GM18868 (cell line): Measurements from ENCODE around the gene NBAS.
A peak's percentile ranks its signal among the peaks of the same experiment; 100 is the strongest.

Experiments
- ATAC-seq: cut with Tn5 transposase; IDR thresholded peaks from one replicate; pipeline ENCODE4 v1.9.1; 2021; ENCODE audit warnings: mild to moderate bottlenecking, moderate library complexity; ENCODE audit not compliant: unreplicated experiment

The NBAS gene

GRCh38 chr2:15591692-15592463 is 30.7 kb upstream of the NBAS start, which contains the start of gene DDX1:
Gene DDX1, plus strand, starts transcription at chr2:15591868. Its CDS starts 66 bp downstream, at chr2:15591934.
- peak; percentile 92 for ATAC-seq

GRCh38 chr2:15591373-15591691 is 30.2 kb upstream of the NBAS start:
- no peak for ATAC-seq

- no peak for ATAC-seq
Measured at GRCh38 chr2:15588329-15588919, 27.3 kb upstream of the NBAS start.

- no peak for ATAC-seq
Measured at GRCh38 chr2:15584767-15585469, 23.8 kb upstream of the NBAS start.

GRCh38 chr2:15584316-15584715 is 23.2 kb upstream of the NBAS start:
- ATAC-seq, result no peak

GRCh38 chr2:15583826-15584225 is 22.7 kb upstream of the NBAS start:
- no peak for ATAC-seq

GRCh38 chr2:15582710-15583357 is 21.7 kb upstream of the NBAS start:
- ATAC-seq, result peak; percentile 67

- ATAC-seq, result no peak
Measured at GRCh38 chr2:15580451-15580850, 19.3 kb upstream of the NBAS start.

- ATAC-seq, result no peak
Measured at GRCh38 chr2:15579641-15580040, 18.5 kb upstream of the NBAS start.

GRCh38 chr2:15577071-15577735 is 16.1 kb upstream of the NBAS start:
- peak; percentile 96 for ATAC-seq

- ATAC-seq, result no peak
Measured at GRCh38 chr2:15571729-15572128, 10.6 kb upstream of the NBAS start.

- no peak for ATAC-seq
Measured at GRCh38 chr2:15570104-15570503, 9.0 kb upstream of the NBAS start.

GRCh38 chr2:15568874-15569273 is 7.7 kb upstream of the NBAS start:
- no peak for ATAC-seq

GRCh38 chr2:15566912-15567311 is 5.8 kb upstream of the NBAS start:
- no peak for ATAC-seq

- ATAC-seq, result no peak
Measured at GRCh38 chr2:15565994-15566671, 5.0 kb upstream of the NBAS start.

GRCh38 chr2:15565392-15565791 is 4.3 kb upstream of the NBAS start:
- no peak for ATAC-seq

- ATAC-seq, result no peak
Measured at GRCh38 chr2:15563227-15564100, 2.3 kb upstream of the NBAS start.

GRCh38 chr2:15562354-15563031 is 1.4 kb upstream of the NBAS start:
- ATAC-seq, result no peak
